K562 treated with DMSO at 1 percent for 4 hours (cell line): Measurements from ENCODE around the gene UBA7. TPM values are rescaled to one million over a fixed set of nuclear protein-coding genes. Genes with fewer than 3 reads are reported as not detected.

Source experiments
- total RNA-seq: library from RNA; unstranded; fragments of 300-600 nt; gene quantifications from 2 replicates; pipeline ENCODE4 v1.2.3, GENCODE V29; 2022; ENCODE audit not compliant: insufficient read depth

Gene UBA7
- 12.6 and 16.8 TPM in 2 replicates for total RNA-seq

GRCh38 chr3:49813497-49814174, at the start of gene UBA7:
Gene UBA7 (minus strand): TSS chr3:49813953. CDS start chr3:49813787, 166 bp downstream.

GRCh38 chr3:49856181-49857005, 42.6 kb upstream of the UBA7 start, which contains the start of gene TRAIP:
Gene TRAIP (minus strand): TSS chr3:49856564. CDS start chr3:49856453, 111 bp downstream.

GRCh38 chr3:49802719-49803464, 10.9 kb downstream of the UBA7 start, which contains the start of gene INKA1:
Gene INKA1 (plus strand): TSS chr3:49803261. CDS start chr3:49803393, 132 bp downstream.

GRCh38 chr3:49799761-49800160, 14.0 kb downstream of the UBA7 start, which contains the start of gene CDHR4:
Gene CDHR4 (minus strand): TSS chr3:49799873. CDS start chr3:49799812, 61 bp downstream.

GRCh38 chr3:49786357-49787181, 27.2 kb downstream of the UBA7 start, which contains the start of gene IP6K1:
Gene IP6K1 (minus strand): TSS chr3:49786542. CDS start chr3:49748040, 38,502 bp downstream.

Other genes with a start within 250 kb of the UBA7 start
- gene APEH, start 139.6 kb downstream of the UBA7 start, total RNA-seq: 124 and 159 TPM in 2 replicates
- 3.2 and 3.6 TPM in 2 replicates for gene MST1, start 124.5 kb downstream of the UBA7 start, total RNA-seq
- 28.8 and 30.5 TPM in 2 replicates for gene RNF123, start 124.4 kb downstream of the UBA7 start, total RNA-seq
- 8.8 and 9.6 TPM in 2 replicates for gene AMIGO3, start 94.3 kb downstream of the UBA7 start, total RNA-seq
- gene GMPPB, start 90.0 kb downstream of the UBA7 start, total RNA-seq: 15.8 and 18.0 TPM in 2 replicates
- gene IP6K1, start 27.4 kb downstream of the UBA7 start, total RNA-seq: 23.4 and 31.7 TPM in 2 replicates
- gene CDHR4, start 14.1 kb downstream of the UBA7 start, total RNA-seq: not detected in 2 replicates
- 1.3 and 2.2 TPM in 2 replicates for gene INKA1, start 10.7 kb downstream of the UBA7 start, total RNA-seq
- 20.6 and 23.4 TPM in 2 replicates for gene TRAIP, start 42.6 kb upstream of the UBA7 start, total RNA-seq
- gene CAMKV, start 56.0 kb upstream of the UBA7 start, total RNA-seq: 0.25 TPM in 1 of 2 replicates, not detected in the other
- gene MST1R, start 89.9 kb upstream of the UBA7 start, total RNA-seq: 2.8 and 9.8 TPM in 2 replicates
- gene MON1A, start 115.9 kb upstream of the UBA7 start, total RNA-seq: 11.2 and 14.9 TPM in 2 replicates
- 23.5 and 29.2 TPM in 2 replicates for gene RBM6, start 126.2 kb upstream of the UBA7 start, total RNA-seq